ENCODE data around the gene POU6F2.

- TF ChIP-seq, protein P1, sequence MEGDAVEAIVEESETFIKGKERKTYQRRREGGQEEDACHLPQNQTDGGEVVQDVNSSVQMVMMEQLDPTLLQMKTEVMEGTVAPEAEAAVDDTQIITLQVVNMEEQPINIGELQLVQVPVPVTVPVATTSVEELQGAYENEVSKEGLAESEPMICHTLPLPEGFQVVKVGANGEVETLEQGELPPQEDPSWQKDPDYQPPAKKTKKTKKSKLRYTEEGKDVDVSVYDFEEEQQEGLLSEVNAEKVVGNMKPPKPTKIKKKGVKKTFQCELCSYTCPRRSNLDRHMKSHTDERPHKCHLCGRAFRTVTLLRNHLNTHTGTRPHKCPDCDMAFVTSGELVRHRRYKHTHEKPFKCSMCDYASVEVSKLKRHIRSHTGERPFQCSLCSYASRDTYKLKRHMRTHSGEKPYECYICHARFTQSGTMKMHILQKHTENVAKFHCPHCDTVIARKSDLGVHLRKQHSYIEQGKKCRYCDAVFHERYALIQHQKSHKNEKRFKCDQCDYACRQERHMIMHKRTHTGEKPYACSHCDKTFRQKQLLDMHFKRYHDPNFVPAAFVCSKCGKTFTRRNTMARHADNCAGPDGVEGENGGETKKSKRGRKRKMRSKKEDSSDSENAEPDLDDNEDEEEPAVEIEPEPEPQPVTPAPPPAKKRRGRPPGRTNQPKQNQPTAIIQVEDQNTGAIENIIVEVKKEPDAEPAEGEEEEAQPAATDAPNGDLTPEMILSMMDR (conservative IDR thresholded peaks at IDR 0.05; ENCODE audit: low read depth, low read length): no peak
- no peak for TF ChIP-seq EZH2 (IDR thresholded peaks at IDR 0.05; ENCODE audit: borderline replicate concordance, low read depth, low read length, poor library complexity, severe bottlenecking)
Measured at GRCh38 chr7:38992203-38992602, 14.5 kb downstream of the POU6F2 start.

All from A673 (cell line).